DMS 273 (cell line): ENCODE data around the gene MOB1B.
A peak's percentile ranks its signal among the peaks of the same experiment; 100 is the strongest.
"Not testable (repeated sequence)": the region's sequence is repeated elsewhere in the genome, so short reads cannot be mapped to it uniquely, and the experiment has no call there.

ENCODE experiments used
- DNase-seq: peaks from one replicate; lab custom pipeline; 2025; ENCODE audit not compliant: unreplicated experiment; lab: John Stamatoyannopoulos, UW

The MOB1B gene

GRCh38 chr4:70901984-70902576 lies at the start of gene MOB1B:
Gene MOB1B, plus strand, starts transcription at chr4:70902369. Its CDS starts 168 bp downstream, at chr4:70902537.
- DNase-seq, result peak; percentile 91

- DNase-seq, result no peak
Measured at GRCh38 chr4:70855464-70855863, 46.7 kb upstream of the MOB1B start.

- DNase-seq, result no peak
Measured at GRCh38 chr4:70858454-70858853, 43.7 kb upstream of the MOB1B start.

- no peak for DNase-seq
Measured at GRCh38 chr4:70859066-70859465, 43.1 kb upstream of the MOB1B start.

DNA sequence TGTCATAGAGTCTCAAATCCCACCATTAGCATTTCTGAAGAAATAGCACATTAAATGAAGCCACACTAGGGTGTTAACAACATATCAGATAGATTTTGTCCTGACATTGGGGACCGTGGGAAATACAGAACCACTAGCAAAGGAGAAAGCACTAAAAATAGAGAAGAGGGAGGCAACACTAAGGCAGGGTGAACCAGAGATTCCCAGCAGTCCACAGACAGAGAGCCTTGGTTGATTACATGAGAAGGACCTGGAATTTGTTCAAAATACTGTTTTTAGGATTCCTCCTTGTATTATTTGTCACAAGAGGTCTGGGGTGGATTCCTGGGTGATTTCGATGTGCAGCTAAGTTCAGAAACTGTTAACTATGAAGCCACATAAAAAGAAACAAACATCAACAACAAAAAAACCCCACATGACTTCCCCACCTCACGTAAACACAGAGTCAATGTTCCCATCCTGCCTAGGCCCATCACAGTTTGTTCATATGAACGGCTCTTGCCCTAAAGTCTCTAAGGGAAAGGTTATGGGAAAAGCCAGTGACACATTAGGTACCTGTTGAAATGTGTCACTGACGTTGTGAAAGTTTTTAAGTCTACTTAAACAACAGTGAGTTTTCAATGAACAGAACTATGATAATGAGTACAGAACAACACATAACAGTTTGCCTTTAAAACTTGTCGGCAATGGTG lies 38.9 kb upstream of the MOB1B start:
- DNase-seq, result no peak

DNA sequence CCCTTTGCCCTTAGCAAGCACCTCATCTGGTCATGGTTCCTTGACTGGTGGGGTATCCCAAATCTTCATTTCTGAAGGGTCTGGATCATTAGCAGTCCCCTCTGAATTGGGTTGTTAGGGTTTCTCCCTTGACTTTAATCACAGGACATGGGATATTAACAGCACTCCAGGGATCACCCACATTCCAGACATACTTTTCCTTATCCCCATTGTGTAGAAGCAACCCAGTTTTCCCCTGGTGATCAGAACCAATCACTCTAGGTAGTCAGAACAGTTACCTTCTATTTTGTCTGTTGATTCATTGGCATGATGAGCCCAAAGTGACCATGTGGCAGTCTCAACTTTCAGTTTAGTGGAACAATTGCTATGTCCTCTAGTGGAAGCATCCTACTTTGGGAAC lies 33.4 kb upstream of the MOB1B start:
- no peak for DNase-seq

DNA sequence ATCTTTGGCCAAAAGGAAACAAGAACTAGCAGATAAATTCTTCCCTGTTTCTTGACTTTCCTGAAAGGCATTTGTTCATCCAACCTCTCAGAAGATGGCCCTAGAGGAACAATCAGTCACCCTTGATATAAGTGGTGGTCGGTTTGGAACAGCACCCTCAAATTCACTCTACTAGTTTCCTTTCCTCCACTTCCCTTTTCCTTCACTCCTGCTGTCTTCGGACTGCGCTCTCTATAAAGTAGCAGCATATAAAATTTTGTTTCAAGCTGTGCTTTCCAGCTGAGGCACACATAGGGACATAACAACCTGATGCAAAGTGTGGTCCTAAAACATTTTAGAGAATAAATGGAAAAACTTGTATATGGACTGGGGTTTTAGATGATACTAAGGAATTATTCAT lies 29.0 kb upstream of the MOB1B start:
- DNase-seq, result no peak

- DNase-seq, result no peak
Measured at GRCh38 chr4:70874268-70875156, 27.7 kb upstream of the MOB1B start.

DNA sequence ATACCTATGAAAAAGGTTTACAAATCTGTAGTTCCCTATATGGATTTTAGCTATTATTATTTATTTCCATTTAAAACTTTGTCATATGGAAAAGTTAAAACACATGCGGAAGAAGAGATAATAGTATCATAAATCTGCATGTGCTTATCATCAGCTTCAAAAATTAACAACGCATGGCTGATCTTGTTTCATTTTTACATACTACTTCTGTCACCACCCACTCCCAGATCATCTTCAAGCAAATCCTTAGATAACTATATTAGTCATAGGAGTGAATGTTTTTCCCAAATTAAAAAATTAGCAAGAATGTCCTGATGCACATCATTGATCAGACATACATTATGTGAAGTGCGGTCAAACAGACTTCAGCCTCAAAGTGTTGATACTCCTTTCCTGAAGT lies 24.6 kb upstream of the MOB1B start:
- no peak for DNase-seq

DNA sequence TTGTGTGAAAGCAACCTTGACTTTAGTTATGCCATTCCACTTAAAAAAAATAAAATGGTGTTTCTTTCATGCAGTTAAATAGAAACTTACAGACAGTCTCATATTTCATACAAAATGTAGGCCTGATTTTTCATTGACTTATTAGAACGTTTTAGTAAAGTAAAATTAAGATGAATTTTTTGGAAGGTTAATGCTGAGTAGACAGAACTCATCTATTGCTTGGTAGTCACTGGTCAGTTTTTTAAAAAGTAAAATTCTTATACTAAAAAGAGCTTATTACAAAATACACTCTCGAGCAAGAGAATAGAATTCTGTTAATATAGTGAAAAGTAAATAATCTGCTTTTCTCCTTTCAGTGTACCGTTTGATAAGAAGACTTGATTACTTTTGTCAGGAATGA lies 21.4 kb upstream of the MOB1B start:
- DNase-seq, result no peak

- no peak for DNase-seq
Measured at GRCh38 chr4:70885174-70885573, 17.0 kb upstream of the MOB1B start.

GRCh38 chr4:70892086-70892769 lies 9.9 kb upstream of the MOB1B start:
- DNase-seq, result no peak

GRCh38 chr4:70893790-70894189 lies 8.4 kb upstream of the MOB1B start:
- no peak for DNase-seq

- DNase-seq, result peak; percentile 19
Measured at GRCh38 chr4:70895405-70895804, 6.8 kb upstream of the MOB1B start.

DNA sequence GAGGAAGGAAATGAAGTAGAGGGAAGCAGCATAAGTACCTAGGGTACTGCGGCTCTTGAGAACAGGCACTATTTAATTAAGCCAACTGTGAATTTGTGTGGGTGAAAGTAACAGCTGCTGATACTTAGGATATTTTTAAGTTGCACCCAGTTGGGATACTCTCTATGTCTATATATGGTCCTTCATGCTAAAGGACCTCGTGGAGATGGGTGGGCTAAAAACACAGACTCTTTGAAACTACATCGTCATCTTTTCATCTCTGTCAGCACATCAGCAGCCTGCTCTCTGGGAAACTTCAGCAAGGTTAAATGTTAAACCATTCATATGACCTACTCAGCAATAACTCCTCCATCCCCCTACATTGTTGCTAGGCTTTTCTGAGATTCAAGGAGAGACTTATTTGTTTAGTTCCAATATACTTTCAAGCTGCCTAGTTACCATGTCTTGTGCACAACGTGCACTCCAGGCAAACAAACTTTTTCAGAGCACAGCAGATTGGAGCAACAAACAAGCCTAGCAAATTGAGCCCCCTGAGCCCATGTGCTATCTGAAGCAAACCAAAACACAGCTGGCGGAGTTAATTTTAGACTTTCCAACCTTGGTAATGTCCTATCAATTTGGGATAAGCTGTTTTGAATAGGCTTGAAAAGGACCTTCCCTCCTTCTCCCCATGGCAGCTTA lies 6.2 kb upstream of the MOB1B start:
- DNase-seq, result peak; percentile 48

DNA sequence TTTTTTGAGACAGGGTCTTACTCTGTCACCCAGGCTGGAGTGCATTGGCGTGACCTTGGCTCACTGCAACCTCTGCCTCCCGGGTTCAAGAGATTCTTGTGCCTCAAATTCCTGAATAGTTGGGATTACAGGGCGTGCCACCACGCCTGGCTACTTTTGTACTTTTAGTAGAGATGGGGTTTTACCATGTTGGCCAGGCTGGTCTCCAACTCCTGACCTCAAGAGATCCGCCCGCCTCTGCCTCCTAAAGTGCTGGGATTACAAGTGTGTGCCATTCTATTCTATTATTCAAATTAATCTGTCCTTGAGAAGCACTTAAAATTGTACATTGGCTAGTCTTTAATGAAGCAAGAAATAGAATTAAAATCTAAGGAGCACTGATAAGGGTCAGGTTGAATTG lies 3.6 kb upstream of the MOB1B start:
- not testable (repeated sequence) for DNase-seq

- DNase-seq, result peak; percentile 27
Measured at GRCh38 chr4:70901607-70901983, 574 bp upstream of the MOB1B start.

DNA sequence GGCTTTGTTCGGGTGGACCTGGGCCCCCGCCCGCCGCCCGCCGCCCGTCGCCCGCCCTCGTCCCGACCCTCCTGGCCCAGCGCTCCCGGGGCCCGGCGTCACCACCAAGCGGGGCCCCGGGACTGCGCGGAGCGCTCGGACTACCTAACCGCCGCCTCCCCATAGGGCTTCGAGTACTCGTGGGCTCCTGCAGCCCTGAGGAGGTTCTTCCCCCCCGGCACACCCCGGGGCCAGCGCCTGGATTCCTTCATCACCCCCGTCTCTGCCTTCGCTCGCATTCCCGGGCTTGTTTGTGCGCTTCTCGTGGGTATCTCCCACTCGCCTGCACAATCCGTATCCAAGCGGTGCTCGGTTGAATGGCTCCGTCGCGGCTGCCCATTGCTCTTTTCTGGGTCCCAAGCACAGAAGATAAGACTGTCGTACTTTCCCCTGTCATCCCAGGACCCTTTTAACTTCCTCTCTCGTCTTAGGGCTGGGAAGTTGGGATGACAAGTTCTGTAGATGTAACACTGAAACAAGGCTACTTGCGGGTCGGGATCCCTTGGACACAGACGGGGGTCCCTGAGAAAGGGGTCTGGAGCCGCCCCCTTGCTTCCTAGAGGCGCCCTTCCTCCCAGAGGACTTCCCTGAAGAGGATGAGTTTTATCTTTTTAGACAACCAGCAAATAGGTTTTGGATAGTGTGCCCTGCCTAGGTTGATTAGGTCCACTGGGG lies 565 bp downstream of the MOB1B start:
- DNase-seq, result peak; percentile 71

- DNase-seq, result peak; percentile 14
Measured at GRCh38 chr4:70903291-70903603, 1.1 kb downstream of the MOB1B start.

DNA sequence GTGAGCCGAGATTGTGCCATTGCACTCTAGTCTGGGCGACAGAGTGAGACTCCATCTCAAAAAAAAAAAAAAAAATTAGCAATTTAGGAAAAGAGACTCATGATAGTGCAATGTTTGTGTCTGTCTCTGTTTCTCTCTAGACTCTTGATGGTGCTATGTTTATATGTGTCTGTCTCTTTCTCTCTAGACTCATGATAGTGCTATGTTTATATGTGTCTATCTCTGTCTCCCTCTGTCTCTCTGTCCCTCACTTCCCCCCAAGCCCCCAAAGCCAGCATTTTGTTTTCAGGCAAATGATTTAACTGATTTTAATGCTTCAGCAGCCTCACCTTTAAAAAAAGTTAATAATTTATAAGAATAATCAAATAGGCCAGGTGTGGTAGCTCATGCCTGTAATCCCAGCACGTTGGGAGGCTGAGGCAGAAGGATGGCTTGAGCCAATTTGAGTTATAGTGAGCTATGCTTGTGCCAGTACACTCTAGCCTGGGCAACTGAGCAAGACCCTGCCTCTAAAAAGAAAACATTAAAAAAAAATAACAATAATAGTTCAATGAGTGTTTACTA lies 6.9 kb downstream of the MOB1B start:
- no peak for DNase-seq
